HepG2 (cell line): Measurements from ENCODE around the gene CTIF. TPM values are rescaled to one million over a fixed set of nuclear protein-coding genes. Genes with fewer than 3 reads are reported as not detected.

Experiments
- ATAC-seq: fragments of 200-7000 bp; cut with Tn5 transposase; 3 replicates; pipeline ENCODE4 v1.9.1; 2020; ENCODE audit warnings: mild to moderate bottlenecking, moderate library complexity
- BruUV-seq: library from RNA; stranded (reverse); fragments of 400-500 nt; replicated peaks from 2 replicates; lab custom pipeline; 2021; lab: Mats Ljungman, UMichigan
- CTCF ChIA-PET: fragments of 300-600 bp; formaldehyde crosslinking; extraction: SDS; loops from one replicate; lab custom pipeline; 2021; ENCODE audit warnings: low total read pairs, inconsistent platforms, low intra/inter-chr PET ratio; lab: Yijun Ruan, JAX
- POLR2A ChIA-PET: fragments of 350-600 bp; sonication (Branson Sonifier 250); formaldehyde crosslinking; loops from one replicate; lab custom pipeline; 2020; ENCODE audit warnings: antibody characterized with exemption, inconsistent platforms; lab: Yijun Ruan, JAX
- DNase-seq: peaks from one replicate; pipeline ENCODE4 v3.0.0-alpha.2; 2015; ENCODE audit warnings: low spot score
- FAIRE-seq: peaks from 3 replicates; lab custom pipeline; 2011; peaks lifted over from hg19 to GRCh38; lab: Jason Lieb, UNC
- H2AFZ ChIP-seq: one replicate; pipeline ENCODE4 v1.6.1; 2011; ENCODE audit warnings: low read length, inconsistent platforms
- H3K27ac ChIP-seq: fragments of 300-600 bp; 3 replicates; pipeline ENCODE4 v1.8.0; 2011; ENCODE audit warnings: mixed run types, mild to moderate bottlenecking, mixed read lengths, low read length, inconsistent platforms; ENCODE audit not compliant: insufficient read depth; ENCODE audit errors: extremely low read length
- H3K27me3 ChIP-seq, 2 experiments: fragments of 200-600 bp in 1 of 2; 2 replicates in 1 of 2; 3 replicates in 1 of 2; pipeline versions ENCODE4 v1.6.0 to v1.8.0; 2011; ENCODE audit warnings: low read length in 2 of 2, mild to moderate bottlenecking in 2 of 2, moderate library complexity in 2 of 2, inconsistent platforms in 1 of 2; ENCODE audit not compliant: insufficient read depth in 2 of 2, control insufficient read depth in 1 of 2
- H3K36me3 ChIP-seq, 2 experiments: fragments of 200-600 bp in 1 of 2; replicated peaks in 1 of 2; 2 replicates in 1 of 2; 3 replicates in 1 of 2; pipeline versions ENCODE4 v1.5.1 to v1.8.0; 2011; ENCODE audit warnings: low read length in 2 of 2, inconsistent platforms in 1 of 2; ENCODE audit not compliant: insufficient read depth in 2 of 2, control insufficient read depth in 1 of 2
- H3K4me1 ChIP-seq: 2 replicates; pipeline ENCODE4 v1.5.1; 2012; ENCODE audit warnings: low read length, inconsistent platforms; ENCODE audit not compliant: insufficient read depth
- H3K4me2 ChIP-seq: 2 replicates; pipeline ENCODE4 v1.6.0; 2011; ENCODE audit warnings: low read depth, low read length, inconsistent platforms
- H3K4me3 ChIP-seq, 3 experiments: fragments of 200-600 bp in 1 of 3; sonication (generic), shearing (Covaris generic) in 1 of 3; replicated peaks in 1 of 3; 2 replicates each; pipeline ENCODE4 v1.5.1; 2011 to 2016; ENCODE audit warnings: low read length in 3 of 3, inconsistent platforms in 2 of 3, low read depth in 2 of 3, mild to moderate bottlenecking in 2 of 3, control low read depth in 1 of 3, mixed read lengths in 1 of 3; ENCODE audit not compliant: insufficient read depth in 1 of 3
- H3K79me2 ChIP-seq: one replicate; pipeline ENCODE4 v1.6.1; 2011; ENCODE audit warnings: low read length, inconsistent platforms; ENCODE audit not compliant: insufficient read depth
- H3K9ac ChIP-seq: 2 replicates; pipeline ENCODE4 v1.6.0; 2011; ENCODE audit warnings: mild to moderate bottlenecking, low read depth, low read length, inconsistent platforms; ENCODE audit not compliant: insufficient read depth
- H3K9me3 ChIP-seq: 2 replicates; pipeline ENCODE4 v1.5.1; 2012; ENCODE audit warnings: mild to moderate bottlenecking, low read length
- H4K20me1 ChIP-seq: 2 replicates; pipeline ENCODE4 v1.6.0; 2011; ENCODE audit warnings: inconsistent platforms, mild to moderate bottlenecking, low read length, moderate library complexity; ENCODE audit not compliant: insufficient read depth
- ARNT2 ChIP-seq: sonication (generic); formaldehyde crosslinking; IDR thresholded peaks from 2 replicates; pipeline ENCODE4 v1.8.0; 2022; ENCODE audit warnings: mild to moderate bottlenecking, low read depth, missing genetic modification reagents, moderate library complexity
- BRD4 ChIP-seq: sonication (generic); formaldehyde crosslinking; IDR thresholded peaks from 2 replicates; pipeline ENCODE4 v1.4.0; 2020; ENCODE audit warnings: missing genetic modification reagents
- CREM ChIP-seq, 2 experiments: sonication (generic) in 1 of 2; formaldehyde crosslinking in 1 of 2; IDR thresholded peaks; 2 replicates each; pipeline versions ENCODE4 v1.4.0 to v1.6.1; 2016 to 2020; ENCODE audit warnings: antibody characterized with exemption in 1 of 2, mild to moderate bottlenecking in 1 of 2, missing genetic modification reagents in 1 of 2
- FOXA3 ChIP-seq: IDR thresholded peaks from 2 replicates; pipeline ENCODE4 v1.6.1; 2016; ENCODE audit warnings: missing genetic modification reagents, missing compliant biosample characterization
- HNF4A ChIP-seq: sonication (generic); formaldehyde crosslinking; IDR thresholded peaks from 2 replicates; pipeline ENCODE4 v1.4.0; 2020; ENCODE audit warnings: missing genetic modification reagents
- IRX3 ChIP-seq: sonication (generic); formaldehyde crosslinking; IDR thresholded peaks from 2 replicates; pipeline ENCODE4 v1.8.1; 2023; ENCODE audit warnings: mild to moderate bottlenecking, low read depth, missing genetic modification reagents, borderline replicate concordance
- POGZ ChIP-seq: sonication (generic); formaldehyde crosslinking; IDR thresholded peaks from 2 replicates; pipeline ENCODE4 v1.4.0; 2020; ENCODE audit warnings: mild to moderate bottlenecking, missing genetic modification reagents
- SALL1 ChIP-seq: sonication (generic); formaldehyde crosslinking; IDR thresholded peaks from 2 replicates; pipeline ENCODE4 v1.8.0; 2022; ENCODE audit warnings: mild to moderate bottlenecking, missing genetic modification reagents
- SAP130 ChIP-seq: IDR thresholded peaks from 2 replicates; pipeline ENCODE4 v1.6.1; 2016; ENCODE audit warnings: low read depth
- SMAD9 ChIP-seq: sonication (generic); formaldehyde crosslinking; IDR thresholded peaks from 2 replicates; pipeline ENCODE4 v1.5.1; 2020; ENCODE audit warnings: mild to moderate bottlenecking, missing genetic modification reagents
- SRF ChIP-seq: IDR thresholded peaks from 2 replicates; pipeline ENCODE4 v1.6.1; 2011; ENCODE audit warnings: mild to moderate bottlenecking, low read depth, low read length, moderate library complexity
- ZFP41 ChIP-seq: sonication (generic); formaldehyde crosslinking; IDR thresholded peaks from 2 replicates; pipeline ENCODE4 v1.4.0; 2020; ENCODE audit warnings: mild to moderate bottlenecking, missing genetic modification reagents, borderline replicate concordance
- ZNF292 ChIP-seq: sonication (generic); formaldehyde crosslinking; IDR thresholded peaks from 2 replicates; pipeline ENCODE4 v1.8.1; 2022; ENCODE audit warnings: mild to moderate bottlenecking, low read depth, missing genetic modification reagents, borderline replicate concordance
- ZNF383 ChIP-seq: sonication (generic); formaldehyde crosslinking; IDR thresholded peaks from 2 replicates; pipeline ENCODE4 v1.4.0; 2020; ENCODE audit warnings: missing genetic modification reagents, mild to moderate bottlenecking, borderline replicate concordance
- ZNF605 ChIP-seq: sonication (generic); formaldehyde crosslinking; IDR thresholded peaks from 2 replicates; pipeline ENCODE4 v1.8.0; 2022; ENCODE audit warnings: mild to moderate bottlenecking, missing genetic modification reagents
- ZNF749 ChIP-seq: sonication (generic); formaldehyde crosslinking; IDR thresholded peaks from 2 replicates; pipeline ENCODE4 v1.8.0; 2022; ENCODE audit warnings: mild to moderate bottlenecking, missing genetic modification reagents, moderate library complexity, borderline replicate concordance
- WGBS: methylation state at CpG from one replicate; pipeline ENCODE4 v1.1.6; 2017; ENCODE audit warnings: low lambda C conversion rate; 5-methylcytosine and 5-hydroxymethylcytosine counted together
- in situ Hi-C: cut with HindIII; loops from 2 replicates; pipeline ENCODE4 v1.10.0; 2017; ENCODE audit warnings: low pct_unique_long_range_greater_than_20kb; ENCODE audit not compliant: extremely low pct_ligation_motif_present
- intact Hi-C: fragments of 100-400 bp; cut with micrococcal nuclease; formaldehyde crosslinking; loops from one replicate; pipeline ENCODE4 v1.10.0; 2022; ENCODE audit not compliant: unreplicated experiment
- polyA plus RNA-seq, 8 experiments: library from polyadenylated mRNA; depleted of rRNA in 3 of 8; stranded (reverse) in 7 of 8; unstranded in 1 of 8; fragments of >200 nt; fragmentation: Illumina TruSeq in 4 of 8; extraction: Trizol in 4 of 8; gene quantifications; 2 replicates each; pipeline versions ENCODE4 v1.2.1 to v1.2.3, GENCODE V29; 2011 to 2016; ENCODE audit warnings: low read depth in 4 of 8, missing spikeins in 1 of 8, mixed read lengths in 1 of 8; ENCODE audit not compliant: insufficient read depth in 1 of 8
- total RNA-seq, 5 experiments: library from RNA; depleted of rRNA; stranded (reverse); fragments of >200 nt; fragmentation: Illumina TruSeq; extraction: Trizol; gene quantifications; 2 replicates each; pipeline ENCODE4 v1.2.3, GENCODE V29; 2016; ENCODE audit warnings: low read depth in 1 of 5
- TF ChIP-seq, protein P1 (sequence below): sonication (generic); formaldehyde crosslinking; IDR thresholded peaks from 2 replicates; pipeline ENCODE4 v1.5.0; 2020; ENCODE audit warnings: mild to moderate bottlenecking, missing genetic modification reagents, borderline replicate concordance
- TF ChIP-seq, protein P2 (sequence below): sonication (generic); formaldehyde crosslinking; IDR thresholded peaks from 2 replicates; pipeline ENCODE4 v1.5.0; 2020; ENCODE audit warnings: missing genetic modification reagents

Gene CTIF
- total and polyA plus RNA-seq, 2 of the 13 experiments (the other 11 are each of a cell fraction or from before 2014, with no cell fraction given), result 18.2 to 28.0 TPM

- H3K79me2 ChIP-seq, result peaks cover 41% of the 10 kb centered on the region
- no peak overlapping the region for H3K4me3 ChIP-seq
- H2AFZ ChIP-seq, result no peak overlapping the region
- H3K9ac ChIP-seq, result no peak overlapping the region
- H4K20me1 ChIP-seq, result peaks cover 5% of the 10 kb centered on the region; the same call in 1 of the 2 replicates
- BruUV-seq, result no TSS peak
- H3K9me3 ChIP-seq, result no peaks in the 10 kb centered on the region
- POLR2A ChIA-PET, result no interaction called here
- in situ Hi-C loops (loop anchor here (10.0 kb wide), 1 partner anchor 95 kb away; no protein-coding TSS in a partner anchor), intact Hi-C loops (no loop called here)
- FAIRE-seq, result peak; percentile 69
- H3K4me1 ChIP-seq, result peaks cover 73% of the 10 kb centered on the region
- CTCF ChIA-PET, result no interaction called here
- no peaks in the 10 kb centered on the region for H3K36me3 ChIP-seq
- ATAC-seq, result peak; percentile 31
- no peaks in the 10 kb centered on the region for H3K27me3 ChIP-seq
- DNase-seq, result peak; percentile 14
- peak overlapping the region; percentile 40 for H3K4me2 ChIP-seq
- WGBS, result 46% methylated on average over 4 of the region's 4 CpGs
- peak overlapping the region; percentile 50 for H3K27ac ChIP-seq
- TF ChIP-seq IRX3 (CRISPR knock-in tag) (no peak), ARNT2 (CRISPR knock-in tag) (no peak), ZNF292 (peak; percentile 57; the same call in 1 of the 2 replicates), POGZ (CRISPR knock-in tag) (no peak), SALL1 (CRISPR knock-in tag) (peak; percentile 15; the same call in 1 of the 2 replicates), ZNF383 (CRISPR knock-in tag) (no peak), CREM (IDR thresholded peaks at IDR 0.05) (no peak), CREM (CRISPR knock-in tag; IDR thresholded peaks at IDR 0.05) (no peak), SAP130 (CRISPR knock-in tag) (peak; percentile 9; the same call in 1 of the 2 replicates), ZFP41 (CRISPR knock-in tag) (no peak), ZNF605 (CRISPR knock-in tag) (no peak), ZNF749 (CRISPR knock-in tag) (no peak), FOXA3 (no peak), SMAD9 (CRISPR knock-in tag) (no peak), HNF4A (CRISPR knock-in tag) (0 out of 2 replicates have a peak, but pooled peaks have one; percentile 3), SRF (no peak), BRD4 (CRISPR knock-in tag) (no peak)
- TF ChIP-seq, protein P1, sequence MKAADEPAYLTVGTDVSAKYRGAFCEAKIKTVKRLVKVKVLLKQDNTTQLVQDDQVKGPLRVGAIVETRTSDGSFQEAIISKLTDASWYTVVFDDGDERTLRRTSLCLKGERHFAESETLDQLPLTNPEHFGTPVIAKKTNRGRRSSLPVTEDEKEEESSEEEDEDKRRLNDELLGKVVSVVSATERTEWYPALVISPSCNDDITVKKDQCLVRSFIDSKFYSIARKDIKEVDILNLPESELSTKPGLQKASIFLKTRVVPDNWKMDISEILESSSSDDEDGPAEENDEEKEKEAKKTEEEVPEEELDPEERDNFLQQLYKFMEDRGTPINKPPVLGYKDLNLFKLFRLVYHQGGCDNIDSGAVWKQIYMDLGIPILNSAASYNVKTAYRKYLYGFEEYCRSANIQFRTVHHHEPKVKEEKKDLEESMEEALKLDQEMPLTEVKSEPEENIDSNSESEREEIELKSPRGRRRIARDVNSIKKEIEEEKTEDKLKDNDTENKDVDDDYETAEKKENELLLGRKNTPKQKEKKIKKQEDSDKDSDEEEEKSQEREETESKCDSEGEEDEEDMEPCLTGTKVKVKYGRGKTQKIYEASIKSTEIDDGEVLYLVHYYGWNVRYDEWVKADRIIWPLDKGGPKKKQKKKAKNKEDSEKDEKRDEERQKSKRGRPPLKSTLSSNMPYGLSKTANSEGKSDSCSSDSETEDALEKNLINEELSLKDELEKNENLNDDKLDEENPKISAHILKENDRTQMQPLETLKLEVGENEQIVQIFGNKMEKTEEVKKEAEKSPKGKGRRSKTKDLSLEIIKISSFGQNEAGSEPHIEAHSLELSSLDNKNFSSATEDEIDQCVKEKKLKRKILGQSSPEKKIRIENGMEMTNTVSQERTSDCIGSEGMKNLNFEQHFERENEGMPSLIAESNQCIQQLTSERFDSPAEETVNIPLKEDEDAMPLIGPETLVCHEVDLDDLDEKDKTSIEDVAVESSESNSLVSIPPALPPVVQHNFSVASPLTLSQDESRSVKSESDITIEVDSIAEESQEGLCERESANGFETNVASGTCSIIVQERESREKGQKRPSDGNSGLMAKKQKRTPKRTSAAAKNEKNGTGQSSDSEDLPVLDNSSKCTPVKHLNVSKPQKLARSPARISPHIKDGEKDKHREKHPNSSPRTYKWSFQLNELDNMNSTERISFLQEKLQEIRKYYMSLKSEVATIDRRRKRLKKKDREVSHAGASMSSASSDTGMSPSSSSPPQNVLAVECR (CRISPR knock-in tag), result peak; percentile 15; the same call in 1 of the 2 replicates
- TF ChIP-seq, protein P2, sequence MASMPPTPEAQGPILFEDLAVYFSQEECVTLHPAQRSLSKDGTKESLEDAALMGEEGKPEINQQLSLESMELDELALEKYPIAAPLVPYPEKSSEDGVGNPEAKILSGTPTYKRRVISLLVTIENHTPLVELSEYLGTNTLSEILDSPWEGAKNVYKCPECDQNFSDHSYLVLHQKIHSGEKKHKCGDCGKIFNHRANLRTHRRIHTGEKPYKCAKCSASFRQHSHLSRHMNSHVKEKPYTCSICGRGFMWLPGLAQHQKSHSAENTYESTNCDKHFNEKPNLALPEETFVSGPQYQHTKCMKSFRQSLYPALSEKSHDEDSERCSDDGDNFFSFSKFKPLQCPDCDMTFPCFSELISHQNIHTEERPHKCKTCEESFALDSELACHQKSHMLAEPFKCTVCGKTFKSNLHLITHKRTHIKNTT, result no peak
Measured at GRCh38 chr18:48569915-48570264, 31.1 kb downstream of the CTIF start.
